ENCODE measurements around the gene OR9G1. TPM values are rescaled to one million over a fixed set of nuclear protein-coding genes. Genes with fewer than 3 reads are reported as not detected.

Gene OR9G1
- total and polyA plus RNA-seq, 9 of the 15 experiments (the other 6 are each of a cell fraction or from before 2014, with no cell fraction given): not detected

DNA sequence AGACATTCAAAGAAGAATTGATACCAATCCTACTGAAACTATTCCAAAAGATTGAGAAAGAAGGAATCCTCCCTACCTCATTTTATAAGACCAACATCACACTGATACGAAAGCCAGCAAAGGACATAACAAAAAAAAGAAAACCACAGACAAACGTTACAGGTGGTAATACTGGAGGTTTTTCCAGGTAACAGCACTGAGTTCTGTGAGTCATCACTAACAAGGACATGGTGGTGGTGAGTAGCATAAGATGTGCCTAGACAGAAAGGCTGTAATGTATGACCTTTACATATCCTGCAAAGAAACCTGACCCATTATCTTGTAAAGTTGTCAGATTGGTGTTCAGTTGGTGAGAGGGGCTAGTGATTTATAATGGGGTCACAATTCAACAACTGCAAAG lies 15.3 kb downstream of the OR9G1 start:
- H3K9ac ChIP-seq (ENCODE audit: insufficient read depth in 1 of 2, low read depth in 2 of 2, low read length in 2 of 2): no peak overlapping the region
- WGBS (ENCODE audit: insufficient coverage, low coverage, missing lambda C conversion rate): 0% methylated on average over 2 of the region's 2 CpGs
- H3K4me3 ChIP-seq: no peak overlapping the region
- CTCF ChIA-PET (ENCODE audit: low intra/inter-chr PET ratio): no interaction called here
- H3K79me2 ChIP-seq (ENCODE audit: control insufficient read depth, insufficient read depth, low read length): no peaks in the 10 kb centered on the region
- in situ Hi-C loops (cut with MboI): no loop called here
- no peaks in the 10 kb centered on the region for H4K20me1 ChIP-seq (replicated peaks; ENCODE audit: control insufficient read depth, insufficient read depth, low read length)
- no peaks in the 10 kb centered on the region for H3K4me1 ChIP-seq (replicated peaks in 1 of 2; ENCODE audit: control insufficient read depth in 2 of 2, insufficient read depth in 2 of 2, low read length in 2 of 2)
- H3K27ac ChIP-seq (ENCODE audit: extremely low read depth, low read depth, low read length): no peak overlapping the region
- no peak for DNase-seq (ENCODE audit: extremely low read depth in 1 of 4, low spot score in 3 of 4)
- no peak overlapping the region for H3K4me2 ChIP-seq (ENCODE audit: insufficient read depth, low read length)
- TF ChIP-seq ZBTB17 (CRISPR knock-in tag; IDR thresholded peaks at IDR 0.05): no peak
- TF ChIP-seq PRPF4 (IDR thresholded peaks at IDR 0.05; ENCODE audit: insufficient read depth, low read depth, low read length, poor library complexity, severe bottlenecking): no peak
- no peak for TF ChIP-seq TEAD1 (CRISPR knock-in tag; IDR thresholded peaks at IDR 0.05)
- TF ChIP-seq ZNF311 (CRISPR knock-in tag; IDR thresholded peaks at IDR 0.05): no peak
- no peak for TF ChIP-seq ZC3H11A (IDR thresholded peaks at IDR 0.05; ENCODE audit: low read depth, low read length)
- TF ChIP-seq NCOR1 (IDR thresholded peaks at IDR 0.05): no peak
- intact Hi-C loops (cut with micrococcal nuclease): no loop called here
- H3K9me1 ChIP-seq (ENCODE audit: control insufficient read depth, insufficient read depth, low read length): no peaks in the 10 kb centered on the region
- POLR2A ChIA-PET: no interaction called here
- no peak overlapping the region for H2AFZ ChIP-seq (ENCODE audit: low read depth, low read length)
- no TSS peak for BruUV-seq (replicated peaks)
- FAIRE-seq: no peak
- H3K36me3 ChIP-seq (ENCODE audit: control insufficient read depth, insufficient read depth, low read length): no peaks in the 10 kb centered on the region
- no peaks in the 10 kb centered on the region for H3K9me3 ChIP-seq (replicated peaks; ENCODE audit: control insufficient read depth, insufficient read depth, low read depth, low read length)
- no peak for ATAC-seq
- H3K27me3 ChIP-seq (ENCODE audit: control insufficient read depth in 2 of 2, insufficient read depth in 2 of 2, low read length in 2 of 2): no peaks in the 10 kb centered on the region

GRCh38 chr11:56716379-56716854 lies 17.5 kb downstream of the OR9G1 start:
- no peak for TF ChIP-seq ZNF431 (CRISPR knock-in tag; IDR thresholded peaks at IDR 0.05)
- BruUV-seq (replicated peaks): no TSS peak
- no peak overlapping the region for H3K9ac ChIP-seq (ENCODE audit: insufficient read depth in 1 of 2, low read depth in 2 of 2, low read length in 2 of 2)
- FAIRE-seq: no peak
- H3K36me3 ChIP-seq (ENCODE audit: control insufficient read depth, insufficient read depth, low read length): no peaks in the 10 kb centered on the region
- H3K27ac ChIP-seq (ENCODE audit: extremely low read depth, low read depth, low read length): no peak overlapping the region
- H3K79me2 ChIP-seq (ENCODE audit: control insufficient read depth, insufficient read depth, low read length): no peaks in the 10 kb centered on the region
- no peak overlapping the region for H2AFZ ChIP-seq (ENCODE audit: low read depth, low read length)
- no peaks in the 10 kb centered on the region for H3K27me3 ChIP-seq (ENCODE audit: control insufficient read depth in 2 of 2, insufficient read depth in 2 of 2, low read length in 2 of 2)
- no peaks in the 10 kb centered on the region for H3K4me1 ChIP-seq (replicated peaks in 1 of 2; ENCODE audit: control insufficient read depth in 2 of 2, insufficient read depth in 2 of 2, low read length in 2 of 2)
- under 1% methylated on average over 6 of the region's 6 CpGs for WGBS (ENCODE audit: insufficient coverage, low coverage, missing lambda C conversion rate)
- H3K4me2 ChIP-seq (ENCODE audit: insufficient read depth, low read length): no peak overlapping the region
- intact Hi-C loops (cut with micrococcal nuclease) (no loop called here), in situ Hi-C loops (cut with MboI) (no loop called here)
- H4K20me1 ChIP-seq (replicated peaks; ENCODE audit: control insufficient read depth, insufficient read depth, low read length): no peaks in the 10 kb centered on the region
- CTCF ChIA-PET (ENCODE audit: low intra/inter-chr PET ratio): no interaction called here
- no peaks in the 10 kb centered on the region for H3K9me1 ChIP-seq (ENCODE audit: control insufficient read depth, insufficient read depth, low read length)
- no peaks in the 10 kb centered on the region for H3K9me3 ChIP-seq (replicated peaks; ENCODE audit: control insufficient read depth, insufficient read depth, low read depth, low read length)
- no peak for DNase-seq (ENCODE audit: extremely low read depth in 1 of 4, low spot score in 3 of 4)
- POLR2A ChIA-PET: no interaction called here
- no peak for ATAC-seq
- H3K4me3 ChIP-seq: no peak overlapping the region

All from K562 (cell line).